ENCODE data around the gene GABPB1. TPM values are rescaled to one million over a fixed set of nuclear protein-coding genes. Genes with fewer than 3 reads are reported as not detected.

Gene GABPB1
- total and polyA plus RNA-seq, 10 of the 15 experiments (the other 5 are each of a cell fraction or from before 2014, with no cell fraction given) = 13.9 to 48.2 (median 39.8) TPM

DNA sequence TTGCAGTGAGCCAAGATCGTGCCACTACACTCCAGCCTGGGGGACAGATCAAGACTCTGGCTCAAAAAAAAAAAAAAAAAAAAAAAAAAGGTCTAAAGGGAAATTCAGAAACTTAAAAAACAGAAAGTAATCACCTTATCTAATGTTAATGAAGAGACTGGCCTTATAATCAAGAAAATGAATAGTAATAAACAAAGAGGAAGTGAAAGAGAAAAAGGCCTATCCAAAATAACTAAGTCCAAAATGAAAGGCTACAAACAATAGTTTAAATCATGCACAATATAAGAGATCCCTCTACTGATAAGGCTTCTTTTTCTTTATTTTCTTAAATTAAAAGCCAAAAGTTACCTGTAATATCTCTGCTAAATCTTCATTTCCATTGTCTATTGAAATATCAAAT, 52.4 kb downstream of the GABPB1 start (continued):
- TF ChIP-seq SPI1 (IDR thresholded peaks at IDR 0.05; ENCODE audit: borderline replicate concordance, insufficient read depth, low read depth, low read length) (peak; percentile 90), REST (IDR thresholded peaks at IDR 0.05; ENCODE audit: low read depth, low read length) (no peak), RELB (IDR thresholded peaks at IDR 0.05; ENCODE audit: low read depth) (0 out of 2 replicates have a peak, but pooled peaks have one; percentile 30), JUNB (IDR thresholded peaks at IDR 0.05) (peak; percentile 47), SREBF1 (IDR thresholded peaks at IDR 0.05; ENCODE audit: low read length) (no peak)
- TF ChIP-seq, protein P1, sequence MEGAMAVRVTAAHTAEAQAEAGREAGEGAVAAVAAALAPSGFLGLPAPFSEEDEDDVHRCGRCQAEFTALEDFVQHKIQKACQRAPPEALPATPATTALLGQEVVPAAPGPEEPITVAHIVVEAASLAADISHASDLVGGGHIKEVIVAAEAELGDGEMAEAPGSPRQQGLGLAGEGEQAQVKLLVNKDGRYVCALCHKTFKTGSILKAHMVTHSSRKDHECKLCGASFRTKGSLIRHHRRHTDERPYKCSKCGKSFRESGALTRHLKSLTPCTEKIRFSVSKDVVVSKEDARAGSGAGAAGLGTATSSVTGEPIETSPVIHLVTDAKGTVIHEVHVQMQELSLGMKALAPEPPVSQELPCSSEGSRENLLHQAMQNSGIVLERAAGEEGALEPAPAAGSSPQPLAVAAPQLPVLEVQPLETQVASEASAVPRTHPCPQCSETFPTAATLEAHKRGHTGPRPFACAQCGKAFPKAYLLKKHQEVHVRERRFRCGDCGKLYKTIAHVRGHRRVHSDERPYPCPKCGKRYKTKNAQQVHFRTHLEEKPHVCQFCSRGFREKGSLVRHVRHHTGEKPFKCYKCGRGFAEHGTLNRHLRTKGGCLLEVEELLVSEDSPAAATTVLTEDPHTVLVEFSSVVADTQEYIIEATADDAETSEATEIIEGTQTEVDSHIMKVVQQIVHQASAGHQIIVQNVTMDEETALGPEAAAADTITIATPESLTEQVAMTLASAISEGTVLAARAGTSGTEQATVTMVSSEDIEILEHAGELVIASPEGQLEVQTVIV (IDR thresholded peaks at IDR 0.05; ENCODE audit: borderline replicate concordance, partially characterized antibody) = no peak
- TF ChIP-seq, protein P2, sequence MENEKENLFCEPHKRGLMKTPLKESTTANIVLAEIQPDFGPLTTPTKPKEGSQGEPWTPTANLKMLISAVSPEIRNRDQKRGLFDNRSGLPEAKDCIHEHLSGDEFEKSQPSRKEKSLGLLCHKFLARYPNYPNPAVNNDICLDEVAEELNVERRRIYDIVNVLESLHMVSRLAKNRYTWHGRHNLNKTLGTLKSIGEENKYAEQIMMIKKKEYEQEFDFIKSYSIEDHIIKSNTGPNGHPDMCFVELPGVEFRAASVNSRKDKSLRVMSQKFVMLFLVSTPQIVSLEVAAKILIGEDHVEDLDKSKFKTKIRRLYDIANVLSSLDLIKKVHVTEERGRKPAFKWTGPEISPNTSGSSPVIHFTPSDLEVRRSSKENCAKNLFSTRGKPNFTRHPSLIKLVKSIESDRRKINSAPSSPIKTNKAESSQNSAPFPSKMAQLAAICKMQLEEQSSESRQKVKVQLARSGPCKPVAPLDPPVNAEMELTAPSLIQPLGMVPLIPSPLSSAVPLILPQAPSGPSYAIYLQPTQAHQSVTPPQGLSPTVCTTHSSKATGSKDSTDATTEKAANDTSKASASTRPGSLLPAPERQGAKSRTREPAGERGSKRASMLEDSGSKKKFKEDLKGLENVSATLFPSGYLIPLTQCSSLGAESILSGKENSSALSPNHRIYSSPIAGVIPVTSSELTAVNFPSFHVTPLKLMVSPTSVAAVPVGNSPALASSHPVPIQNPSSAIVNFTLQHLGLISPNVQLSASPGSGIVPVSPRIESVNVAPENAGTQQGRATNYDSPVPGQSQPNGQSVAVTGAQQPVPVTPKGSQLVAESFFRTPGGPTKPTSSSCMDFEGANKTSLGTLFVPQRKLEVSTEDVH (IDR thresholded peaks at IDR 0.05; ENCODE audit: low read depth, partially characterized antibody) = no peak

Data from GM12878 (cell line).